ENCODE data around the gene HOXB4. TPM values are rescaled to one million over a fixed set of nuclear protein-coding genes. Genes with fewer than 3 reads are reported as not detected.

HOXB4 gene
- polyA plus RNA-seq, 1 donor from 2014 or later = 0.14 TPM

DNA sequence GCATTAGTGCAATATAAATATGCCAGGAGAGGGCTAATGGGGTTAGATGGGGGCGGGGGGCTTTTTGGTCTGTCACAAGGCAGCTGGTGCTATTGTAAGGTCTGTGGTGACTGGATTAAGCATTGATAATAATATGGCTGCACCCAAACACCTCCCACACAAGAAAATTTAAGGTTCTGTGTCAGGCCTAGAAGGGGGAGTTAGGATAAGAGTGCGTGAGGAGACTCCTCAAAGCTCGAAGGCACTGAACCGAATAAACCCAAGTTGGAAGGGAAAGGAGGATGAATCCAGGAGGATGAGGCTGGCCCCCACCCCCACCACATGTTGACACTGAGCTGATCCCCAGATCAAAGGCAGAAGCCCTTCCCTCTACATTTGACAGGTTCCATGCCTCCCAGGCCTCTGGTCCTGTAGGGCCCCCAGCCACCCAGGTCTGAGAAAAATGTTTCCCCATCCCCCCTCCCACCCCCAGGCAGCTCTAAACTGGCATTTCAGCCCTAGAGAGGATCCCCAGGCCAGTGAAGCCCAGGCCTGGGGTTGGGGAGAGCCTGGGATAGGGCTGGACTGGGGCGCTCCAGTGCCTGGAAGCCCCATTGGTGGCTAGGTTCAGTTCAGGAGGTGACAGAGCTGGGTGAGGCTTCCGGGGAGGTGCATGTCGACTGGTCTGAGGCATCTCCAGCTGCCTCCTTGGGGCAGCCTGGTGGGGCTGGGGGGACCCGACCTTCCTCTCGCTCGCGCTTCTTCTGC, 49.0 kb downstream of the HOXB4 start:
- Mint-ChIP-seq H3K9me3 (no peaks in the 10 kb centered on the region), H3K27me3 (peaks cover 36% of the 10 kb centered on the region), H3K27ac (no peak overlapping the region), H3K36me3 (no peaks in the 10 kb centered on the region), H3K4me1 (peaks cover 0 to 2% (median 0%) of the 10 kb centered on the region in 3 donors), H3K4me3 (no peak overlapping the region)

DNA sequence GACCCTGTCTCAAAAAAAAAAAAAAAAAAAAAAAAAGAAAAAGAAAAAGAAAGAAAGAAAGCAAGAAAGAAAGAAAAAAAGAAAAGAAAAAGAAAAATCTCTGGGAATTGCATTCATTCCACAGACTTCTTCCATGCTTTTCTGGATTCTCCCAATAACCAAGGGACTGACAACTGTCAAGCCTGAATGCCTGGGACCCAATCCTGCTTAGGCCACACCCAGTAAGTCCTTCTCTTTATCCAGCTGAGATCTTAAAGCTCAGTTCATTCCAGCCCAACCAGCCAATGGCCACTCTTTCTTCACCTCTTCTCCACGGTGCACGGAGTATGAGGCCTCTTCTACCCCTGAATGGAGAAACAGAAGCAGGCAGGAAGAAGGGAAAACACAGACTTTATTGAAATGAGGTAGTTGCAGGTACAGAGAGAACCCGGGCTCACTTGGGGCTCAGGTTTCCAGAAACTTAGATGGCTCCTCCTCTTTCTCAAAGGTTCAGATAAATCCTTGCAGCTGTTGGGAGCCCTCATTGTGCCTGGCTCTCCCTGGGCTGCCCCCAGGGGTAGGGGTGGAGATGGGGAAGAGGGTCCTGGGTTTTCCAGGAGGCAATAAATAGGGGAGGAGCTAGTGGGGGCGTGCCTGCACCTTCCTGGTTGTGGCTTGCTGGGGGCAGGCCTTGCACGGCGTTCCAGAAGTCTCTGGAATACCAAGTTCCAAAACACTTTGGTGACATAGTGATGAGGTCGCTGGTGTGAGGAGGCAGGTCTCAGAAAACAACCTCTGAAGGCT, 49.8 kb downstream of the HOXB4 start:
- Mint-ChIP-seq H3K9me3 (no peaks in the 10 kb centered on the region), H3K27me3 (peaks cover 39% of the 10 kb centered on the region), H3K4me3 (no peak overlapping the region), H3K4me1 (peaks cover 0 to 2% (median 0%) of the 10 kb centered on the region in 3 donors), H3K27ac (no peak overlapping the region), H3K36me3 (no peaks in the 10 kb centered on the region)

DNA sequence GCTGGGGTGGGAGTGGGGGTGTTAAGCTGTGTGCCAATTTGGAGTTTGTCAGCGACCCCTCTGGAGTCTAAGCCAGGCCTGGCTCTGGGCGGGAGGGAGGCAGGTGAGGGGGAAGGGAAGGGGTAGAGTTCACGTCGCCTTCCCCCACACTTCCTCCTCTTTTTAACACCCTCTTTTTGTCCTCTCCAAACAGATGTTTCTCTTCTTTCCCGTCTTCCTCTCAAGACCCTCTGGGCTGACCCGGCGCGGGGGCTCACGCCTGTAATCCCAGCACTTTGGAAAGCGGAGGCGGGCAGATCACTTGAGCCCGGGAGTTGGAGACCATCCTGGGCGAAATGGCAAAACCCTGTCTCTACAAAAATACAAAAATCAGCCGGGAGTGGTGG, 50.6 kb downstream of the HOXB4 start:
- H3K27me3 Mint-ChIP-seq = peaks cover 39% of the 10 kb centered on the region

DNA sequence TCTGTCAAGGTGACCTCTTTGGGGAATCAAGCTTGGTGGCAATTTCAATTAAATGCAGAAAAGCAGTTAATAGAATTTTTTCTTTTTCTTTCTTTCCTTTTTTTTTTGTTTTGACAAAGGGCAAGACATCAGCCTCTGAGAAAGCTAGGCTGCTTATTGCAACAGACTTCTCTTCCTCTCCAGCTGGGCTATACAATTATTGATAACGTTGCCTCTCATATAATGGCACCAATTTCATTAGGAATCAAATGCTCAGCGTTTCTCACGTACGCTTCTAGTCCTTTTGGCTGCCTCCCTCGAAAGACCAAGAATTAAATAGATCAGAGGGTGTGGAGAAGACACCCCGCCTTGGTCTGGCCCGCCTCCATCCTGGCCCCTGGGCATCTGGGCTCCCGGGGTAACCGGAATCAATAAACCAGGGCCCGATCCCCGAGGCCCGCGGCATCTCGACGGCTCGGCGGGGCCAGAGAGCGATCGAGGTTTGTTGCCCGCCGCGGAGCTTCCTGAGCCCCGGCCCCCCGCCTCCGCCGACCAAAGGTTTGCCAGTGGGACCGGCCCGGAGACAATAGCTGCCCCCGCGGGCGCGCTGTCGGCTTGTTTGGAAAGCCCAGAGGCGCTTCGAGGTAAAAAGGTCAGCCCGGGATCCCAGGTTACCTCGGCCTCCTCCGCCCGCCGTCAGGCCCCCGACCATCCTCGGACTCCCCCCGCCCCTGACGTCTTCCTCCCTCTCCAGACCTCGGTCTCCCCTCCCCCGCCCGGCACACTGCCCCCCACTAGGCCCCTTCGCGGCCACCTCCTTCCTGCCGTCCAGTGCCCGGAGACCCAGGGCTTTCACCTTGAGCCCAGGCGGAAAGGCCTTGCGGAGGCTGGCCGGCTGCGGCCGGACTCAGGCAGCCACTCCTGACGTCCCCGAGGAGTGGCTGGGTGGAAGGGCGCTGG, 51.3 kb downstream of the HOXB4 start:
- H3K27ac Mint-ChIP-seq = no peak overlapping the region

More for the DNA sequence above, 50.6 kb downstream of the HOXB4 start:
- no peaks in the 10 kb centered on the region for H3K36me3 Mint-ChIP-seq
- H3K9me3 Mint-ChIP-seq = no peaks in the 10 kb centered on the region
- no peak overlapping the region for H3K27ac Mint-ChIP-seq
- H3K4me1 Mint-ChIP-seq = peaks cover 0 to 2% (median 0%) of the 10 kb centered on the region in 3 donors
- H3K4me3 Mint-ChIP-seq = no peak overlapping the region

More for the DNA sequence above, 51.3 kb downstream of the HOXB4 start:
- H3K27me3 Mint-ChIP-seq = peaks cover 43% of the 10 kb centered on the region
- peaks cover 0 to 2% (median 0%) of the 10 kb centered on the region in 3 donors for H3K4me1 Mint-ChIP-seq
- H3K9me3 Mint-ChIP-seq = no peaks in the 10 kb centered on the region
- H3K36me3 Mint-ChIP-seq = no peaks in the 10 kb centered on the region
- H3K4me3 Mint-ChIP-seq = peak overlapping the region in 1 of 4 donors; percentile 32

Other genes with a start within 250 kb of the HOXB4 start
- gene SKAP1, start 148.1 kb downstream of the HOXB4 start, polyA plus RNA-seq = 11.5 TPM
- not detected for gene HOXB1, start 47.3 kb downstream of the HOXB4 start, polyA plus RNA-seq
- 0.94 TPM for gene HOXB2, start 33.2 kb downstream of the HOXB4 start, polyA plus RNA-seq
- 0.34 TPM for gene HOXB3, start 11.9 kb upstream of the HOXB4 start, polyA plus RNA-seq
- gene HOXB5, start 15.4 kb upstream of the HOXB4 start, polyA plus RNA-seq = not detected
- not detected for gene HOXB6, start 26.6 kb upstream of the HOXB4 start, polyA plus RNA-seq
- not detected for gene HOXB7, start 32.7 kb upstream of the HOXB4 start, polyA plus RNA-seq
- not detected for gene HOXB8, start 36.9 kb upstream of the HOXB4 start, polyA plus RNA-seq
- not detected for gene HOXB9, start 48.0 kb upstream of the HOXB4 start, polyA plus RNA-seq
- not detected for gene PRAC1, start 144.2 kb upstream of the HOXB4 start, polyA plus RNA-seq
- gene PRAC2, start 144.8 kb upstream of the HOXB4 start, polyA plus RNA-seq = not detected
- not detected for gene HOXB13, start 150.4 kb upstream of the HOXB4 start, polyA plus RNA-seq
- not detected for gene TTLL6, start 238.9 kb upstream of the HOXB4 start, polyA plus RNA-seq

Data from IgD-negative memory B cell (primary cell).